Stimulated activated CD4-positive, alpha-beta T cell treated with anti-CD3 and anti-CD28 coated beads, Interleukin-12 subunit alpha, Interleukin-12 subunit beta, amount 100 ng/mL, for 4 hours (primary cell): ENCODE measurements around the gene NES.

ENCODE experiments used
- DNase-seq: peaks from one replicate; pipeline ENCODE4 v3.0.0-alpha.2; 2020

NES gene

GRCh38 chr1:156703336-156703735, 26.1 kb upstream of the NES start:
- no peak for DNase-seq

DNA sequence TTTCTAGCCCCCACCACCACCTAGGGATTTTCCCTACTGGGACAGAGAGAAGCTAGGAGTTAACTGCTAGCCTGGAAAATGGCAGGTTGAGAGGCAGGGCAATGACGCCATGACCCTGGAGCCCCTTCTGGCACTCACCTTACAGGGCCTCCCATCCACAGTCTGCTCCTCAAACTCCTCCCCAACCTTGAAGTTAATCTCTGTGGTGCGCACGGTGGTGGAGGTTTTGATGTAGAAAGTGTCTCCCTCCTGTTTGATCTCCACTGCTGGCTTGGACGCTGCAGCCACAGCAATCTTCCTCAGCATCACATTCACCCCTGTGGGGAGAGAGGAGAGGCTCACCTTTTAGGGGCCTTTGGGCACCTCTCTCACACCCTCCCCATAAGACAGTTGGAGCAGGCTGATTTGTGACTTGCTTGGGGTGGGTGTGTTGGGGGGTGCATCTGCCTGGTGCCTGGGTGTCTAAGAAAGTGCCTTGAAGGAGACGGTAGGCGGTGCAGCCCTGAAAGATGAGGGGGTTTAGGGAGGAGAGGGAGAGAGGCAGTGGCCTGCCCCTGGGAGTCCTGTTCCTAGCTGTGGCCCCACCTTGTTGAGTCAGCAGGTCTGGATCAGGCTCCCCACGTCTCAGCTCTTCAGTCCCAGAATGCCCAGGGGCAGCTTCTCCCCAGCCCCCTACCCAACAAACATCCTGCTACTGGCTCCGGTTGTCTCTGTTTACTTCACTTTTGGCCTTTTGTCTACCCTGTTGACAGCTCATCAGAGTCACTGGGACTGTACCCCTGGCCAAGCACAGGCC, 23.7 kb upstream of the NES start:
- DNase-seq: no peak

GRCh38 chr1:156698995-156699394, 21.8 kb upstream of the NES start:
- DNase-seq: no peak

- no peak for DNase-seq
Measured at GRCh38 chr1:156697481-156697880, 20.3 kb upstream of the NES start.

- no peak for DNase-seq
Measured at GRCh38 chr1:156696755-156697154, 19.5 kb upstream of the NES start.

- no peak for DNase-seq
Measured at GRCh38 chr1:156694690-156694962, 17.4 kb upstream of the NES start.

GRCh38 chr1:156693848-156694689, 16.9 kb upstream of the NES start:
- no peak for DNase-seq

DNA sequence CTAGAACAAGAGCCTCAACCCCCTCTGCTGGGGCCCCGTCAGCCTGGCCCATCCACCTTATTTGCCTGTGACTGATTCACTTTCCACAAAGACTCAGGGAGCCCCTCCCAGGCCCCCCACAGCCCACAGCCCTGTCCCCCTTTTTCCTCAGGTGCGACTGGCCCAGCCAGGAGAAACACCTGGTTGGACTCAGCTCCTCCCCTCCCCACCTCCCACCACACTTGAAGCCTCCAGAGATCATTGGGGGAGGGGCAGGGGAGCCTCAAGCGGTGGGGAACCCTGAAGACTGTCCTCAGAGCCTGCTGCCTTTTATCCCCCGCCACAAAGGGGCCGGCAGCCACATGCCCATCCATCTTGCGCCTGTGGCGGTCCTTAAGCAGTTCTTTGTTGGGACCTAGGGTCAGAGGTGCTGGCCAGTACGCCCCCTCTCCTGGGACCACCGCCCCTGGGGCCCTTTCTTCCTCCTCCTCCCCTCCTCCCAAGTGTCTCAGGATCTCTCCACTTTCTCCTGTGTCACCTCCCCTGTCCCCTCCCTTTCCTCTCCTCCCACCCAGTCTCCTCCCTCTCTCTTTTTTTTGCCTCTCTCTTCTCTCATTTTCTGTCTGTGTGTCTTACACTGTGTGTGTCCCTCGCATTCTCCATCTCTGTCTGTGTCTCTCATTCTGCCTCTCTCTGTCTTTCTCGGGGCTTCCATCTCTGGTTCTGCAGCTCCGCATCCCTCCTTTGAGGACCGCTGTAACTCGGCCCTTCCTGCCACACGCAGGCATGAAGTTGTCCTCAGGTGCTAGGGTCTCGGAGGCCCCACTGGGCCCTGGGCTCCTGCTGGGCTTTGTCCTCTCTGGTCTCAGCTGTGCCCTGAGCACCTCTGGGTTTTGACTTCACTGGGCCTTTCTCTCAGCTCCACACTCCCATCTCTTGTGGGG, 16.0 kb upstream of the NES start:
- DNase-seq: no peak

DNA sequence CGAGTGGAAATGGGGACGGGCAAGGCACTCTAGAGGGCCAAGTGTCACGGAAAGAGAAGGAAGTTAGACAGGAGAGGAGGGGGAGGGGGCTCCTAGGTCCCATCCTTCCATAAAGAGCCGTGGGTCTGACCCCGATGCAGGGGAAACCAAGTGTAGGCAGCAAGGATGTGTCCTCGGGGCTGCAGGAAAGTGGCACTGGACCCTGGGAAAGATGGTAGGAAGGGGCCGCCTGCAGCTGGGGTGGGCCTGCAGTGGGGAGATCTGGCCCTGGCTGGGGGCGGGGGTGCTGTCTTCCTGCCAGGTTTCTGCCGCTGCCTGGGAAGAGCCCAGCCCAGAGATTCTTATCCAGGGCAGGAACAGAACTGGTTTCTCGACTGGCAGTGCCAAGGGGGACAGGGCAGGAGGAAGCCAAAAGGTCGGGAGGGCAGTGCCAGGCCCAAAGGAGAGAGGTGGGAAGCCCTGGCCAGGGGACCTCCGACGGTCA, 15.3 kb upstream of the NES start:
- no peak for DNase-seq

- DNase-seq: no peak
Measured at GRCh38 chr1:156691665-156692440, 14.6 kb upstream of the NES start.

GRCh38 chr1:156691191-156691590, 14.0 kb upstream of the NES start:
- no peak for DNase-seq

- no peak for DNase-seq
Measured at GRCh38 chr1:156690675-156691036, 13.4 kb upstream of the NES start.

DNA sequence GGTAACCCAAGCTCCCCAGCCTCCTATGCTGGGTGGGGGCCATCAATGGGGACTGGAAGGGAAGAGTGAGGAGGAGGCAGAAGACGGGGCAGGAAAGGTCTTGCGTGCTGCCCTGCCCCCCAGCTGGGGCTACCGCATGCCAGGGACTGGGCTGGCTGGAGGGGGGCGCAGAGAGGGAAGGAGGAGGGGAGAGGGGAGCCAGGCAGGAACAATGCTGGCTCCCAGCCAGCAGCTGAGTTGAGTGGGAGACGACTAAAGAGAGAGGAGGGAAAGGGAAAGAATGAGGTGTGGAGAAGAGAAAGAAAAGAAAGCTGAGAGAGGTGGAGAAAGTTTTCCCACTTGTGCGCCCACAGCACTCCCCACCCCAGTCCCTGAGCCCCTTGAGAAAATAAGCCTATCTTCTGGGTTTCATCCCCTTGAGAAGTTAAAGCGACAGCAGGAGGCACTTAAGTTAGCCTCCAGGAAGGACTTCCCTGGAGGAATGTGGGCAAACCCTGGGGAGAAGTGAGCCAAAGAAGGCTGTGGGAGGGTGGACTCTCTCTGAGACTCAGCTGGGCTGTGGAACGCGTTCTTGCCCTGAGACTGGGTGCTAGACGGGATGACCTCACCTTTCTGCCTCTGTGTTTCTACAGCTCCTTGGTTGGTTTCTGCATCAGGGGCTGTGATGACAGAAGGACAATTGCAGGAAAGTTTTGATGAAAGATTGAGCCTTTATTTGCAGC, 12.9 kb upstream of the NES start:
- DNase-seq: no peak

GRCh38 chr1:156689035-156689952, 12.1 kb upstream of the NES start:
- peak; percentile 70 for DNase-seq

GRCh38 chr1:156684227-156684782, 7.1 kb upstream of the NES start:
- DNase-seq: no peak

- no peak for DNase-seq
Measured at GRCh38 chr1:156682166-156682890, 5.1 kb upstream of the NES start.

DNA sequence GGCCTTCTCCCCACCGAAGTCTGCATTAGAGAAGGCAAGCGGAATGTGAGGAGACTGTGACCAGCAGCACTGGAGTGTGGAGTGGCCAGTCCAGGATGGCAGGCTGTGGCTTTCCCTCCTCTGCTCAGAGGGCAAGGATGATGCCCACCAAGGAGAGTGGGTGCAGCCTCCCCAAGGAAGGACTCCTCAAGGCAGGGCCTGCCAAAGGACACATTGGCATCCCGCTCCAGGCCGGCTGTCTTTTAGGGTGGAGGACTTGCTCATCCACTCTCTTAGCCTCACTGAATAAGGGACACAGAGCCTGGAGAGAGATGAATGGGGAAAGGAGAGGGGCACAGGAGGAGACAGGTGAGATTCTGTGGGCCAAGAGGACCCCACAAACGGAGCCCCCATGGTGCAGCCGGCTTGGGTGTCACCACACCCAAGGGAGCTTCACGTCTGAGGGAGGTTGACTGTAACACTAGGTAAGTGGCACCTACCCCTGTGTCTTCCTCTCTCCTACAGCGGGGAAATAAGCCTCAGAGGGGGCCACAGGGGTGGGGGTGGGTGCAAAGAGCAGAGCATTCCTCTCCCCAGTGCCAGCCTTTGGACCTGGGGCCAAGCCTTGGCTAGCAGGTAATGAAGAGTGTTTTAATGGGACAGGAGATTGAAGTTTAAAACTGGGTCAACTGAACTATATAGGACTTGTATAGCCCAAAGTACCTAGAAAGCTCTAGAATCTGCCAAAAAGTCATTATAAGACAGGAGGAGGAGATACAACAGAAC, 4.2 kb upstream of the NES start:
- DNase-seq: no peak

DNA sequence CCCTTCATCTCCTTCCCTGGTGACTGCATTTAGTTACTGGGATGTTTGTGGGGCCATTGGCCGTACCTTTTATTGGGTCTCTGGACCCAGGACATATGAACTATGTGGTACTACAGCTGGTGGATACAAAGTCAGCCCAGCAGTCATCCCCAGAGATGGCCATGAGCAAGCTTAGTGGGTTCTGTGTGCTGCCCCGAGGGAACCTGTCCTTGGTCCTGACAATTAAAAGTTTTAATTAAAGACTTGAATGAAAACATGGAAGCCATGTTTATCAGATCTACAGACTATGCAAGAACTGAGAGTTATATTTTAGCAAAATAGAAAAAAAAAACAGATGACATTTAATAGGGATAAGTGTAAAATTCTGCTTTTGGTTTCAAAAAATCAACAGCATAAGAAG, 2.8 kb upstream of the NES start:
- DNase-seq: no peak
